Gastrocnemius medialis (tissue), 4 donors: Measurements from ENCODE around the gene SLC39A8.
"Not testable (repeated sequence)": the region's sequence is repeated elsewhere in the genome, so short reads cannot be mapped to it uniquely, and the experiment has no call there.

Experiments
- POLR2A ChIP-seq, 2 donors: fragments of 450-650 bp; IDR thresholded peaks; one replicate each; pipeline ENCODE4 v1.6.1; 2017; ENCODE audit warnings: antibody characterized with exemption in 2 of 2, mild to moderate bottlenecking in 2 of 2, moderate library complexity in 2 of 2
- TF ChIP-seq, protein P1 (sequence below), 5 experiments: fragments of 450-650 bp in 3 of 5; fragments of 200-600 bp in 2 of 5; sonication (generic) in 2 of 5; IDR thresholded peaks in 4 of 5; conservative IDR thresholded peaks in 1 of 5; 1 replicate in 4 of 5; 2 replicates in 1 of 5; pipeline ENCODE4 v1.5.1; 2016 to 2019; ENCODE audit warnings: antibody characterized with exemption in 5 of 5, mild to moderate bottlenecking in 3 of 5, moderate library complexity in 3 of 5

DNA sequence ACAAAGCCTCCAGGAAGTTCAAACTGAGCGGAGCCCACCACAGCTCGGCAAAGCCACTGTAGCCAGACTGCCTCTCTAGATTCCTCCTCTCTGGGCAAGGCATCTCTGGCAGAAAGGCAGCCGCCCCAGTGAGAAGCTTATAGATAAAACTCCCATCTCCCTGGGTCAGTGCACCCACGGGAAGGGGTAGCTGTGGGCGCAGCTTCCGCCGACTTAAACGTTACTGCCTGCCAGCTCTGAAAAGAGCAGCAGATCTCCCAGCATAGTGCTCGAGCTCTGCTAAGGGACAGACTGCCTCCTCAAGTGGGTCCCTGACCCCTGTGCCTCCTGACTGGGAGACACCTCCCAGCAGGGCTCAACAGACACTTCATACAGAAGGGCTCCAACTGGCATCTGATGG lies 72.0 kb downstream of the SLC39A8 start:
- TF ChIP-seq POLR2A (IDR thresholded peaks at IDR 0.05): not testable (repeated sequence)
- TF ChIP-seq, protein P1, sequence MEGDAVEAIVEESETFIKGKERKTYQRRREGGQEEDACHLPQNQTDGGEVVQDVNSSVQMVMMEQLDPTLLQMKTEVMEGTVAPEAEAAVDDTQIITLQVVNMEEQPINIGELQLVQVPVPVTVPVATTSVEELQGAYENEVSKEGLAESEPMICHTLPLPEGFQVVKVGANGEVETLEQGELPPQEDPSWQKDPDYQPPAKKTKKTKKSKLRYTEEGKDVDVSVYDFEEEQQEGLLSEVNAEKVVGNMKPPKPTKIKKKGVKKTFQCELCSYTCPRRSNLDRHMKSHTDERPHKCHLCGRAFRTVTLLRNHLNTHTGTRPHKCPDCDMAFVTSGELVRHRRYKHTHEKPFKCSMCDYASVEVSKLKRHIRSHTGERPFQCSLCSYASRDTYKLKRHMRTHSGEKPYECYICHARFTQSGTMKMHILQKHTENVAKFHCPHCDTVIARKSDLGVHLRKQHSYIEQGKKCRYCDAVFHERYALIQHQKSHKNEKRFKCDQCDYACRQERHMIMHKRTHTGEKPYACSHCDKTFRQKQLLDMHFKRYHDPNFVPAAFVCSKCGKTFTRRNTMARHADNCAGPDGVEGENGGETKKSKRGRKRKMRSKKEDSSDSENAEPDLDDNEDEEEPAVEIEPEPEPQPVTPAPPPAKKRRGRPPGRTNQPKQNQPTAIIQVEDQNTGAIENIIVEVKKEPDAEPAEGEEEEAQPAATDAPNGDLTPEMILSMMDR (IDR thresholded peaks at IDR 0.05 in 4 of 5, conservative IDR thresholded peaks at IDR 0.05 in 1 of 5): not testable (repeated sequence)
